NT2/D1 (cell line): ENCODE results near the gene NAP1L1.

Source experiments
- SUZ12 ChIP-seq: IDR thresholded peaks from 2 replicates; pipeline ENCODE4 v1.6.1; 2011; ENCODE audit not compliant: insufficient read length, insufficient read depth; ENCODE audit errors: extremely low read depth
- YY1 ChIP-seq: IDR thresholded peaks from 2 replicates; pipeline ENCODE4 v1.6.1; 2011; ENCODE audit not compliant: insufficient read length, insufficient read depth
- ZNF274 ChIP-seq: IDR thresholded peaks from 2 replicates; pipeline ENCODE4 v1.6.1; 2011; ENCODE audit warnings: mild to moderate bottlenecking, low read depth, low read length

- no peak for TF ChIP-seq YY1
- TF ChIP-seq SUZ12, result no peak
- TF ChIP-seq ZNF274, result no peak
Observed at GRCh38 chr12:76022506-76022905, 62.0 kb downstream of the NAP1L1 start.
